HEK293 (cell line): ENCODE measurements around the gene RAP1A.
"Not testable (repeated sequence)": the region's sequence is repeated elsewhere in the genome, so short reads cannot be mapped to it uniquely, and the experiment has no call there.

ENCODE experiments used
- CTCF ChIA-PET: fragments of 350-600 bp; formaldehyde crosslinking; extraction: SDS; loops from one replicate; lab custom pipeline; 2021; ENCODE audit warnings: antibody characterized with exemption; lab: Yijun Ruan, JAX
- POLR2A ChIA-PET: fragments of 300-600 bp; formaldehyde crosslinking; extraction: SDS; loops from one replicate; lab custom pipeline; 2020; ENCODE audit warnings: antibody characterized with exemption, inconsistent platforms; lab: Yijun Ruan, JAX
- H3K27ac ChIP-seq: fragments of 200-500 bp; sonication (Bioruptor generic); 2 replicates; pipeline ENCODE4 v1.5.1; 2014; ENCODE audit warnings: low read depth, low read length, control low read depth, inconsistent platforms; ENCODE audit errors: extremely low read depth
- H3K36me3 ChIP-seq, 2 experiments: fragments of 200-500 bp in 1 of 2; sonication (Bioruptor generic) in 1 of 2; 1 replicate in 1 of 2; 2 replicates in 1 of 2; pipeline ENCODE4 v1.5.1; 2014 to 2017; ENCODE audit warnings: inconsistent platforms in 2 of 2, low read length in 2 of 2; ENCODE audit not compliant: control insufficient read depth in 2 of 2, insufficient read depth in 1 of 2
- H3K4me1 ChIP-seq: fragments of 200-500 bp; sonication (Bioruptor generic); 2 replicates; pipeline ENCODE4 v1.5.1; 2014; ENCODE audit warnings: mild to moderate bottlenecking, low read length, inconsistent platforms; ENCODE audit not compliant: control insufficient read depth, insufficient read depth
- H3K4me3 ChIP-seq: 2 replicates; pipeline ENCODE4 v1.5.1; 2011; ENCODE audit warnings: low read depth, mild to moderate bottlenecking, control low read depth, low read length, moderate library complexity
- H3K9me3 ChIP-seq: fragments of 200-500 bp; sonication (Bioruptor generic); 2 replicates; pipeline ENCODE4 v1.5.1; 2014; ENCODE audit warnings: low read depth, low read length, inconsistent platforms; ENCODE audit not compliant: control insufficient read depth, insufficient read depth
- GLIS2 ChIP-seq: fragments of 450-650 bp; formaldehyde crosslinking; IDR thresholded peaks from 2 replicates; pipeline ENCODE4 v1.5.1; 2016; ENCODE audit warnings: missing biosample characterization, missing genetic modification characterization
- IKZF3 ChIP-seq: fragments of 450-650 bp; IDR thresholded peaks from 2 replicates; pipeline ENCODE4 v1.5.0; 2018; ENCODE audit warnings: missing biosample characterization, mild to moderate bottlenecking, missing genetic modification characterization, moderate library complexity
- KLF1 ChIP-seq: fragments of 450-650 bp; formaldehyde crosslinking; IDR thresholded peaks from 2 replicates; pipeline ENCODE4 v1.5.1; 2016; ENCODE audit warnings: missing biosample characterization, missing genetic modification characterization
- REST ChIP-seq: fragments of 450-650 bp; formaldehyde crosslinking; IDR thresholded peaks from 2 replicates; pipeline ENCODE4 v1.5.1; 2016; ENCODE audit warnings: missing biosample characterization, missing genetic modification characterization
- YY1 ChIP-seq: fragments of 450-650 bp; formaldehyde crosslinking; IDR thresholded peaks from 2 replicates; pipeline ENCODE4 v1.5.1; 2018; ENCODE audit warnings: missing biosample characterization, missing genetic modification characterization
- ZBTB48 ChIP-seq: fragments of 450-650 bp; formaldehyde crosslinking; IDR thresholded peaks from 2 replicates; pipeline ENCODE4 v1.5.1; 2016; ENCODE audit warnings: missing biosample characterization, missing genetic modification characterization
- ZBTB8A ChIP-seq: fragments of 450-650 bp; formaldehyde crosslinking; IDR thresholded peaks from 2 replicates; pipeline ENCODE4 v1.5.1; 2016; ENCODE audit warnings: missing biosample characterization, missing genetic modification characterization
- ZNF335 ChIP-seq: fragments of 450-650 bp; formaldehyde crosslinking; conservative IDR thresholded peaks from 2 replicates; pipeline ENCODE4 v1.5.1; 2016; ENCODE audit warnings: missing biosample characterization, missing genetic modification characterization
- ZNF394 ChIP-seq: fragments of 450-650 bp; formaldehyde crosslinking; IDR thresholded peaks from 2 replicates; pipeline ENCODE4 v1.5.1; 2016; ENCODE audit warnings: missing biosample characterization, missing genetic modification characterization, mild to moderate bottlenecking, moderate library complexity, borderline replicate concordance
- ZNF449 ChIP-seq: fragments of 450-650 bp; formaldehyde crosslinking; IDR thresholded peaks from 2 replicates; pipeline ENCODE4 v1.5.1; 2017; ENCODE audit warnings: missing biosample characterization, mild to moderate bottlenecking, missing genetic modification characterization, moderate library complexity
- ZNF501 ChIP-seq: fragments of 450-650 bp; formaldehyde crosslinking; IDR thresholded peaks from 2 replicates; pipeline ENCODE4 v1.5.1; 2016; ENCODE audit warnings: missing biosample characterization, missing genetic modification characterization
- ZNF571 ChIP-seq: fragments of 450-650 bp; formaldehyde crosslinking; IDR thresholded peaks from 2 replicates; pipeline ENCODE4 v1.5.0; 2017; ENCODE audit warnings: missing biosample characterization, missing genetic modification characterization
- TF ChIP-seq, protein P1 (sequence below): fragments of 450-650 bp; formaldehyde crosslinking; IDR thresholded peaks from 2 replicates; pipeline ENCODE4 v1.5.1; 2016; ENCODE audit warnings: missing biosample characterization, missing genetic modification characterization
- TF ChIP-seq, protein P2 (sequence below): fragments of 450-650 bp; IDR thresholded peaks from 2 replicates; pipeline ENCODE4 v1.5.1; 2018; ENCODE audit warnings: missing biosample characterization, missing genetic modification characterization
- TF ChIP-seq, protein P3 (sequence below): fragments of 450-650 bp; formaldehyde crosslinking; IDR thresholded peaks from 2 replicates; pipeline ENCODE4 v1.5.1; 2017; ENCODE audit warnings: missing biosample characterization, missing genetic modification characterization

Gene RAP1A

DNA sequence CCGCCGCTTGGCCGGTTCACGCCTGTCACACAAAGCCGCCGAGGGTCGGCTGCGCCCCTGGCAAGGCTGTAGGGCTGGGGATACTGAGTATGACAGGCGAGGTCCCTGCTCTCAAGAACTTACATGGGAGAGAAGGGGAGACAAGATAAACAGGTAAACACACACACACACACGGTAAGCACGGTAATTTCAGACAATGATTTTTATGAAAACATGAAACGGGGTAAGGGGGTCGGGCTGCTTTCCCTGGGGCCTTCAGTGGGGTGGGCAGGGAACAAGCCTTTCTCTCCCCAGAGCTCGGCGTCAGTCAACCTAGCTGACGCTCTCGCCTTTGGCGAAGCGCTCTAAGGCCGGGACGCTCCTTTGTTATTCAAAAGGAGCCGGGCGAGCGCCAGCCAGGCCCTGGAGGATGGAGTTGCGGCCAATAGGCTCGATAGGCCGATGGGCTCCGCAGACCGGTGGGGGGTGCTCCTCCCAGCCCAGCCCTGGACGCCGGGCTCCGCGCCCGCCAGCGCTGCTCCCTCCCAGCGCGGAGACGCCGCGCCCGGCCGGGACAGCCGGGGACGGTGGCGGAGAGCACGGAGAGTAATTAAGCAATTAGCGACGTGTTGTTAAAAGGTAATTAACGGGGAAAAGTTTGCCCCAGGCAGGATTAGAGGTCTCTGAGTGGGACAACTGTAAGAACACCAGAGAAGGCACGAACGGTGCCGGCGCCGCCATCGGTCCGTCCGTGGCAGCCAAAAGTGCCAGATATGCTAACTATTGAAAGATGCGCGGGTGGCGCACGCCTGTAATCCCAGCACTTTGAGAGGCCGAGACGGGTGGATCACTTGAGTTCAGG is 120.6 kb downstream of the RAP1A start:
- Histone ChIP-seq H3K4me1 (peaks cover 21% of the 10 kb centered on the region), H3K9me3 (no peaks in the 10 kb centered on the region), H3K4me3 (peak overlapping the region; percentile 57), H3K36me3 (no peaks in the 10 kb centered on the region), H3K27ac (peak overlapping the region; percentile 92)
- TF ChIP-seq ZNF571 (tag by site-specific recombination): no peak
- no peak for TF ChIP-seq IKZF3 (tag by site-specific recombination)
- TF ChIP-seq ZBTB48 (tag by site-specific recombination): peak; percentile 54; the same call in 1 of the 2 replicates
- peak; percentile 74 for TF ChIP-seq ZBTB8A (tag by site-specific recombination)
- TF ChIP-seq ZNF501 (tag by site-specific recombination): 0 out of 2 replicates have a peak, but pooled peaks have one; percentile 7
- TF ChIP-seq ZNF449: peak; percentile 44; the same call in 1 of the 2 replicates
- TF ChIP-seq, protein P1, sequence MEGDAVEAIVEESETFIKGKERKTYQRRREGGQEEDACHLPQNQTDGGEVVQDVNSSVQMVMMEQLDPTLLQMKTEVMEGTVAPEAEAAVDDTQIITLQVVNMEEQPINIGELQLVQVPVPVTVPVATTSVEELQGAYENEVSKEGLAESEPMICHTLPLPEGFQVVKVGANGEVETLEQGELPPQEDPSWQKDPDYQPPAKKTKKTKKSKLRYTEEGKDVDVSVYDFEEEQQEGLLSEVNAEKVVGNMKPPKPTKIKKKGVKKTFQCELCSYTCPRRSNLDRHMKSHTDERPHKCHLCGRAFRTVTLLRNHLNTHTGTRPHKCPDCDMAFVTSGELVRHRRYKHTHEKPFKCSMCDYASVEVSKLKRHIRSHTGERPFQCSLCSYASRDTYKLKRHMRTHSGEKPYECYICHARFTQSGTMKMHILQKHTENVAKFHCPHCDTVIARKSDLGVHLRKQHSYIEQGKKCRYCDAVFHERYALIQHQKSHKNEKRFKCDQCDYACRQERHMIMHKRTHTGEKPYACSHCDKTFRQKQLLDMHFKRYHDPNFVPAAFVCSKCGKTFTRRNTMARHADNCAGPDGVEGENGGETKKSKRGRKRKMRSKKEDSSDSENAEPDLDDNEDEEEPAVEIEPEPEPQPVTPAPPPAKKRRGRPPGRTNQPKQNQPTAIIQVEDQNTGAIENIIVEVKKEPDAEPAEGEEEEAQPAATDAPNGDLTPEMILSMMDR: peak; percentile 19; the same call in 1 of the 2 replicates
- TF ChIP-seq KLF1 (tag by site-specific recombination): no peak
- TF ChIP-seq GLIS2 (tag by site-specific recombination): peak; percentile 52
- TF ChIP-seq, protein P2, sequence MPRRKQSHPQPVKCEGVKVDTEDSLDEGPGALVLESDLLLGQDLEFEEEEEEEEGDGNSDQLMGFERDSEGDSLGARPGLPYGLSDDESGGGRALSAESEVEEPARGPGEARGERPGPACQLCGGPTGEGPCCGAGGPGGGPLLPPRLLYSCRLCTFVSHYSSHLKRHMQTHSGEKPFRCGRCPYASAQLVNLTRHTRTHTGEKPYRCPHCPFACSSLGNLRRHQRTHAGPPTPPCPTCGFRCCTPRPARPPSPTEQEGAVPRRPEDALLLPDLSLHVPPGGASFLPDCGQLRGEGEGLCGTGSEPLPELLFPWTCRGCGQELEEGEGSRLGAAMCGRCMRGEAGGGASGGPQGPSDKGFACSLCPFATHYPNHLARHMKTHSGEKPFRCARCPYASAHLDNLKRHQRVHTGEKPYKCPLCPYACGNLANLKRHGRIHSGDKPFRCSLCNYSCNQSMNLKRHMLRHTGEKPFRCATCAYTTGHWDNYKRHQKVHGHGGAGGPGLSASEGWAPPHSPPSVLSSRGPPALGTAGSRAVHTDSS (tag by site-specific recombination): no peak
- peak; percentile 95 for TF ChIP-seq ZNF335 (tag by site-specific recombination)
- TF ChIP-seq YY1 (tag by site-specific recombination): peak; percentile 55; the same call in 1 of the 2 replicates
- TF ChIP-seq, protein P3, sequence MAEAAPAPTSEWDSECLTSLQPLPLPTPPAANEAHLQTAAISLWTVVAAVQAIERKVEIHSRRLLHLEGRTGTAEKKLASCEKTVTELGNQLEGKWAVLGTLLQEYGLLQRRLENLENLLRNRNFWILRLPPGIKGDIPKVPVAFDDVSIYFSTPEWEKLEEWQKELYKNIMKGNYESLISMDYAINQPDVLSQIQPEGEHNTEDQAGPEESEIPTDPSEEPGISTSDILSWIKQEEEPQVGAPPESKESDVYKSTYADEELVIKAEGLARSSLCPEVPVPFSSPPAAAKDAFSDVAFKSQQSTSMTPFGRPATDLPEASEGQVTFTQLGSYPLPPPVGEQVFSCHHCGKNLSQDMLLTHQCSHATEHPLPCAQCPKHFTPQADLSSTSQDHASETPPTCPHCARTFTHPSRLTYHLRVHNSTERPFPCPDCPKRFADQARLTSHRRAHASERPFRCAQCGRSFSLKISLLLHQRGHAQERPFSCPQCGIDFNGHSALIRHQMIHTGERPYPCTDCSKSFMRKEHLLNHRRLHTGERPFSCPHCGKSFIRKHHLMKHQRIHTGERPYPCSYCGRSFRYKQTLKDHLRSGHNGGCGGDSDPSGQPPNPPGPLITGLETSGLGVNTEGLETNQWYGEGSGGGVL (tag by site-specific recombination): no peak
- 0 out of 2 replicates have a peak, but pooled peaks have one; percentile 4 for TF ChIP-seq REST (tag by site-specific recombination)
- TF ChIP-seq ZNF394 (tag by site-specific recombination): 0 out of 2 replicates have a peak, but pooled peaks have one; percentile 10
- ChIA-PET POLR2A (interaction anchor here (0.5 to 2.3 kb wide), 4 partner anchors 10 to 128 kb away, joined by 3 to 13 read pairs (median 10); partner anchors contain the start of gene DDX20), CTCF (interaction anchor here (1.0 to 6.0 kb wide), 3 partner anchors 11 to 30 kb away, joined by 3 to 44 read pairs (median 14); no protein-coding TSS in a partner anchor)

- H3K9me3 ChIP-seq, H3K4me1 ChIP-seq, H3K36me3 ChIP-seq, POLR2A ChIA-PET, H3K4me3 ChIP-seq, H3K27ac ChIP-seq: not testable (repeated sequence)
- CTCF ChIA-PET: interaction anchor here (6.9 kb wide), 1 partner anchor 28 kb away, joined by 69 read pairs; no protein-coding TSS in a partner anchor
Observed at GRCh38 chr1:111742292-111742691, 122.7 kb downstream of the RAP1A start.
